GM19372 (cell line): ENCODE data around the gene GPAT3.
"Not testable (repeated sequence)": the region's sequence is repeated elsewhere in the genome, so short reads cannot be mapped to it uniquely, and the experiment has no call there.

Experiments
- ATAC-seq: cut with Tn5 transposase; IDR thresholded peaks from one replicate; pipeline ENCODE4 v1.9.1; 2021; ENCODE audit warnings: mild to moderate bottlenecking, low read depth, moderate library complexity; ENCODE audit not compliant: unreplicated experiment

The GPAT3 gene

DNA sequence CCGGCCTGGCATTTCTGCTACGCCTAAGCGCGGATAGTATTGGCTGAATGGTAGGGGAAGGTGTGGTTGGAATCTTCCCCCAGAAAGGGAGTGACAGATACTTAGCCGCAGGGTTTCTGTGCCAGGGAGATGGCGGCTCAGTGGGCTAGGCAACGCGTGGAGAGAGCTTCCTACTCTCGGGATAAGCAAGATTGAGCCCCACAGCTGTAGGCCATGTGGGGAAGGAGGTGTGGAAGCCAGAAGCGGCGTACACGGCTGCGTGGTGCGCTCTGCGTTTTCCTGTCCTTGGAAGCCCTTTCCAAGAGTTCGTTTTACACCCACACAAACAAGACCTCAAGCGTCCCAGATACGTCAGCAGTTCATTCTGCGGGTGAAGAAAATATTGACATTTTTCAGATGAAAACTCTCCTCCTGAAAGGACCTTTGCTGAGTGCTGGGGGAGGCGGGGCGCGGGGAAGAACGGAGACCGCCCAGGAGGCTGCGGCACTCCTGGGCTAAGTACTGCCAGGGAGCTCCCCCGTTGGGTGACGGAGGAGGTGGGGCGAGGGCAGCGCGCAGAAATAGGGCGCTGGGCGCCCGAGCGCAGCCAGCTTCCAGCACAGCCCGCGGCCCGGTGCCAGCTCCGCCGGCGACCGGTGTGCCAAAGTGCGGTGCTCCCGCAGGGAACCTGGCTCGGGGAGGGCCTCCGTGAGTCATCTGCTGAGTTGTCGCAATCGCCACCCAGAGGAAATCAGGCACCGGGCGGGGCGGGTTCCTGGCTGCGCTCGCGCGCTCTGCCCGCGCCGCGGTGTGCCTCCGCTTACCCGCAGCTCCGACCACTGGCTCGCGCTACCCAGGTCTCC is at the start of gene GPAT3:
TSS of gene GPAT3 (plus strand) at position 589 of the 842 bp plus-strand sequence. CDS start 515 bp downstream, outside the sequence.
- peak; percentile 60 for ATAC-seq

DNA sequence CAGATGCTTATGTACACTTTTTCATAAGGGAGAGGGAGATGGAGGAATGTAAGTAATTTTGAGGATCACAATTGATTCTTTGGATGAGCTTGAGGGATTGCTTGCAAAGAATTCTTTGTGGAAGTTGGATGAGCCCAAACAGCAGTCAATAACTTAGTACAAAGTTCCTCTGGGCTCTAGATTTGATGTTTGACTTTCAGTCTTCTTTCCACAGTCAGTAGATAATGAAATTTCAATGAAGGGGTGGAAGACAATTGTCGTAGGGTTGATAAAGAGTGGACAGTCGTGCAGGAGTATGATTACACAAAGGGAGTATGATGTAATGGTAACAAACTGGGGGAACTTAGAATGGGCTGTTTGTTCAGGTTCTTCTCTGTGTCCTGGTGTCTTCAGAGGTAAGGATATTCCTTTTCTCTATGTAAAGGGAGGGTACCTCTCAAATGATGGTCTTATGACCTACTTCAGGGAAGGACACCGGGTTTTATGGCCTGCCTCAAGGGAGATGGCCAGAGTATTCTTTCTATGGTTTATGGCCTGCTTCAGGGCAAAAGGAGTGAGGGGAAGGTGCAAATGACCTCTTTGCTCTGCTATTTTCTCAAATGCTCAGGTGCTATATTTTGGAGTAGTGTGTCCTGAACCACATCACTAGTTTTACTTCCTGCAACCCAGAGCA is 49.3 kb upstream of the GPAT3 start:
- ATAC-seq = no peak

DNA sequence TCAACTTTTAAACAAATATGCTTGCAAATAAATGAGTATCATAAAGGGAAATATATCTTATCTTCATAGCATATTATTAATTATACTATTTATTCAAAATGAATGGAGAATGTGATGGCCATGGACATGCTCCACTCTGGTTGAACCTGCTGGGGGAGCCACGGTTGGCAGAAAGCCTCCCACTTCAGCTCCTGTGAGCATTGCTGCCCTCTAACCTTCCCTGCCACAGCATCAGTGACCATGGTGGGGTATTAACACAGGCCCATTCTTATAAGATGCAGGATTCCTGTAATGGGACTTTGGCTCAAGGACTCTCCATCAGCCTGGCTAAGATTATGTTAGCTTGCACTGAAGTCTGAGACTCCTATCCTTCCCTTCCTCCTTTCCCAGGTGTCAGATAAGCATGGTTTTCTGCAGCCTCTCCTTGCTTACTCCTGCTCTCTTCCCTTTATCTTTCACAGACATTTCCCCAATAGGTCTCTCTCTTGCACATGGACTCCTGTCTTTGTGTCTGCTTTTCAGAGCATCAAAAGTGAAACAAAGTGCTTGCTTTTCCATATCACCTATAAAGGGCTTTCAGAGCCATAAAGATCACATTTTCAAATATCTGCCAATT is 46.1 kb upstream of the GPAT3 start:
- no peak for ATAC-seq

DNA sequence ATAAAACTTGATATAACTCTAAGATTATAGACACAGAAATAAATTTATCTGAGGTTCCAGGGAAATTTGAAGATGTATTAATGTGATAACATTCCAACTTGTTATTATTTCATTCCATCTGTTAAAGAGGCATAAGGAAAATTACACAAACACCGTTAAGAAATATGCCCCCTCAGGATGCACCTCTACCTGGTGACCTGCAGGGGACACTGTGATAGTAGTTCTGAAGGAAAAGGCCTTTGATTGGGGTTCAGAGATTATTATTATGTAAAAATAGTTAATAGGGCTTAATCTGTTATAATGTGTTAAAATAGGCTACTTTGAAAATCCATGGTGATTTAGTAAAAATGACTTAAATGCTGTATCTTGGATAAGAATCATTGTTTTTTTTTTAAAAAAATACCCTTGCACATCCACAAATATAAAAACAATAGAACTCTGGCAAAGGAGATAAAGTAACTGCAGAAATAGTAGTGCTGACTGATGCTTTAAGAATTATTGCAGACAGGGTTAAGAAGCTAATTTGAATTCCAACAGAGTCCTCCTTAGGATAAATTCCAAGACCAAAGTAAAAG is 44.9 kb upstream of the GPAT3 start:
- peak; percentile 70 for ATAC-seq

DNA sequence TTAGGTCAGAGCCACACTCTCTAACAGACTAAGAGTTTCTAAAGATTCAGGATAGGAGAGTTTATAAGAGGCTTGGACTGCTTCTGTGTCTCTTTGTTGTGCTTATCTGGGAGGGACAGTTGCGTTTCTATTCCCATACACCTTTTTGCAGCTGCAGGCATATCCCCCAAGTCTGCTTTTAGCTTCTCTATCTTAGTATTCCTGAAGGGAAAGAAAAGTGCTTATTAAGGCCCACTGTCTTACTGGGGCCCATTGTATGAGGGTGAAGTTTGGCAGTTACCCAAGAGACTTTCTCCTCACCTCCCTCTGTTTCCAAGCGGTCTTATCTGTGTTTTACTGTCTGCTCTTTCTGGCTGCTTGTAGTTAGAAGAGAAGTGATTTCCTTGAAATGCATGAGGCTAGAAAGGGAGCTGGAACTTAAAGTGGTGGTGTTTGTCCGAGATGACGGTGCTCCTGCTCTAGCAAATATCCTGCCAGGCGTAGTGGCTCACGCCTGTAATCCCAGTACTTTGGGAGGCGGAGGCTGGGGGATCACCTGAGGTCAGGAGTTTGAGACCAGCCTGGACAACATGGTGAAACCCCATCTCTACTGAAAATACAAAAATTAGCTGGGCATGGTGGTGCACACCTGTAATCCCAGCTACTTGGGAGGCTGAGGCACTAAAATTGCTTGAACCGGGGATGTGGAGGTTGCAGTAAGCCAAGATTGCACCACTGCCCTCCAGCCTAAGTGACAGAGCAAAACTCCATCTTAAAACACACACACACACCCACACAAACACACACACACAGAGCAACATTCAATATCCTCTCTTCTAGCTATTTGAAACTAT is 39.6 kb upstream of the GPAT3 start:
- ATAC-seq = not testable (repeated sequence)

DNA sequence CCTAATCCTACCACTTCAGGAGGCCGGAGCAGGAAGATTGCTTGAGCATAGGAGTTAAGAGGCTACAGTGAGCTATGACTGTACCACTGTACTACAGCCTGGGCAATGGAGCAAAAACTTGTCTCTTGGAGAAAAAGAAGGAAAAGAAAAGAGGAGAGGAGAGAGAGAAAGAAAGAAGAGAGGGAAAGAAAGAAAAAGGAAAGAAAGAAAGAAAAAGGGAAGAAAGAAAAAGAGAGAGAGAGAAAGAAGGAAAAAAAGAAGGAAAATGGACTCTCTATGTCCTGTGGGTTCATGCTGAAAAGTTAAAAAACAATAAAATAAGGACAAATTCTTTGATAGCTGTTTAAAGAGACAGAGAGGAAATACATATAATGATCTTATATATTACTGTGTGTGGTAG is 37.7 kb upstream of the GPAT3 start:
- no peak for ATAC-seq

DNA sequence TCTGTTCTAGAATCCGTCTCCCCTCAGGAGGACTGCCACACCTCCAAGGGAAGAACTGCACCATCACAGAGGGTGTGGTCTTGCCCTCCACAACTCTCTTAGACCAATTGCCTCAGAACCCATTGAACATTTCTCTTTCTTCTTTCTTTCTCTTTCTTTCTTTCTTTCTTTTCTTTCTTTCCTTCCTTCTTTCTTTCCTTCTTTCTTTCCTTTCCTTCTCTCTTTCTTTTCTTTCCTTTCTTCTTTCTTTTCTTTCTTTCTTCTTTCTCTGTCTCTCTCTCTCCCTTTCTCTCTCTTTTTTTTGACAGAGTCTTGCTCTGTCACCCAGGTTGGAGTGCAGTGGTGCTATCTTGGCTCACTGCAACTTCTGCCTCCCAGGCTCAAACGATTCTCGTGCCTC is 34.2 kb upstream of the GPAT3 start:
- ATAC-seq = not testable (repeated sequence)

DNA sequence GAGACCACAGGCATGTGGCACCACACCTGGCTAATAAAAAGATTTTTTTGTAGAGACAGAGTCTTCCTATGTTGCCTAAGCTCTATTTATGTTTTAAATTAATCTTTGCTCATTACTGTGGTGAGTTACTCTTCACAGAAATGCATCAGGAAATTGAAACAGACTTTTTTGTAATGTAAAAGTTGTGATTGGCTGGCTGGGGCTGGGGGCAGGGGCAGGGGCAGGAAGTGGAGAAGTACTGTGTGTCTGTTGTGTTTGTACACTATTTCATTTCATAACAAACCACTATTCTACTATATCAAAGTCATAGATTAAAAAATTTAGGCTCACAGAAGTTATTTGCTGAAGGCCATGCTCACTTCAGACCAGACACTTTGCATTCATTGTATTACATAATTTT is 31.9 kb upstream of the GPAT3 start:
- ATAC-seq = no peak

DNA sequence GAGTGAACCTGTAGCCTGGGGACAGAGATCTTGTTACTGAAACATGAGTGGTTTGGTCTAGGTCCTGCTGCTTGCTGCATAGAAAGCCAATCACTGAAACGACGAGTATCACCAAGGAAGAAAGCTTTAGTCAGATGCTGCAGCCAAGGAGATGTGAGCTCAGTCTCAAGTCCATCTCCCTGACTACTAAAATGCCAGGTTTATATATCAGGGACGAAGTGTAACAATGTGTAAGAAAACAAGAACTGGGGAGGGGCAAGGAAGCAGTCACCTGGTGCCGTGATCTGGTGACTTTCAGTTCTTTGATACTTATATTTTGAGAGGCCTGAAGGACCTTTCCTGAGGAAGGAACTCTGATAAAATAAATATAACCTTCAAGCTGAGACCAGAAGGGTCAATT is 31.4 kb upstream of the GPAT3 start:
- no peak for ATAC-seq

DNA sequence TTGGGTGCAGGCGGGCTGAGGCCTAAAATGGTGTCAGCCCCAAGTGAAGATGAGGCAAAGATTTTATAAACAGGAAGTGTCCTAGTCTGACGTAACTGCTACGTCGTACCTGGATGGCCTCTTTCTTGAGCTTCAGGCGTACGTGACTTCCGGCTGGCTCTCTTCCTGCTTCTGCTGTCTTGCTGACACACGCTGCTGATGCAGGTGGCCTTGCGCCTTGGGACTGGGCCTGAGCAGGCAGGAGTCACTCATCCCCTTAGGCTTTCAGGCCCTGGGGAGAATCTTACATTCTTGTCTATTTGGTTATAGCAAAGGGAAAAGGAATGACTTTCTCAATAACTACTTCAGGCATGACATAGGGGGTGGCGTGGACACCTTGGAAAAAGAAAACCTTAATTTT is 30.9 kb upstream of the GPAT3 start:
- no peak for ATAC-seq

DNA sequence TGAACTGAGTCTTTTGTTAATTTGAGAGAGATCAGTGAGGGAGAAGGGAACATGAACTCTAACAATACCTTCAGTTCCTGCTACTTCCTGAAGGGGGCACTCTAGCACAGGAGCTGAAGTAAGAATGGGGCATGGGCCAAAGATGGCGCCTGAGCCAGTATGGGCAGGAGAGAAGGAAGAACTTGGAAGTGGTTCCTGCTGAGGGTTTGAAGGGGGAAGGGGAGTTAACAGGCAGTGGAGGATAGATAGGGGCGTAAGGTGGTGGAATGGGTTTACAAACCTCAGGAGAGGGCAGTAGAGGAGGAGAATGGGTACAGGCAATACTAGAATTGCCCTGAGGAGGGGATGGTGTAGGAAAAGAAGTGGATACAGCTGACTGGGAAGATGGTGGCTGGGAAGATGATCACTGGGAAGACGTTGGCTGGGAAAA is 26.7 kb upstream of the GPAT3 start:
- not testable (repeated sequence) for ATAC-seq

DNA sequence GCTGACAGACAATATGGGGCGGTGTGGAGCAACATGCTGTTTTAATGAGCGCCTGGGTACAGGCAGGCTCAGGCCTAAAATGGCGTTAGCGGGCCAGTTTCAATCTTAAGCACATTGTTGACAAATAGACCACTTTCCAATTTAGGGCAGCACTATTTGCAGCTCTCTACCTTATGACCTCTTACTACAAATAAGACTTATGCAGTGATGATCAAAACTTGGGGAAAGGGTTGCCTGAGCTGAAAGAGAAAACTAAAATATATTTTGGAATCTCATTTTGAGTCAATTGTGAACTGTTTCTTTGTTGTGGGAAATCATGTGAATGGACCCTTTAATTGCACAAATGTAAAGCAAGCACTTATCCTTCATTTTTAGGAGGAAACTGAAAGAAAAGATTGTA is 25.5 kb upstream of the GPAT3 start:
- ATAC-seq = no peak

DNA sequence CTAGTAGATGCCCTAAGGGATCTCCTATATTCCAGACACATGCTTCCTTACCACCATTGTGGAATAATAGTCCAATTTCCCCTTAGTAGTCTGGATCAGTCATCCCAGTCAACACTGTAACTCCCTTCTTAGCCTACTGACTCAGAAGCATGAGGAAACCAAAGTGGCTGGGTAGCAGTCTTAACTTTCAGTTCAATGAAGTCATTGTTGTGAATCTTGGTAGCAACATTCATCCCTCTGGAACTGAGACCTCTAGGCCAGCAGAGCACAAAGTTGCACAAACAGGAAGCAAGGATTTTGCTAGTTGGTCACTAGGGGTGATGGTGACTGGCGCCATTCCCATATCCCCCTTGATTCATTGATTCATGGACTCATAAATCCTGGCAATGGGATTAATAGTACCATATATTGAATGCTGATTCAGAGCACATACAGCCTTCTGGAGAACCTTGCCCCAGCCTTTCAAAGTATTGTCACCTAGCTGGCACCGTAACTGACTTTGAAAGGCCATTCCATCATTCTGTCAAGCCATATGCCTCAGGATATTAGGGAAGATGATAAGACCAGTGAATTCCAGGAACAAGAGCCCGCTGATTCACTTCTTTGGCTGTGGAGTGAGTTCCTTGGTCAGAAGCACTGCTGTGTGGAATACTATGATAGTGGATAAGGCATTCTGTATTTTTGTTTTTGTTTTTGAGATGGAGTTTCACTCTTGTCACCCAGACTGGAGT is 19.7 kb upstream of the GPAT3 start:
- no peak for ATAC-seq

DNA sequence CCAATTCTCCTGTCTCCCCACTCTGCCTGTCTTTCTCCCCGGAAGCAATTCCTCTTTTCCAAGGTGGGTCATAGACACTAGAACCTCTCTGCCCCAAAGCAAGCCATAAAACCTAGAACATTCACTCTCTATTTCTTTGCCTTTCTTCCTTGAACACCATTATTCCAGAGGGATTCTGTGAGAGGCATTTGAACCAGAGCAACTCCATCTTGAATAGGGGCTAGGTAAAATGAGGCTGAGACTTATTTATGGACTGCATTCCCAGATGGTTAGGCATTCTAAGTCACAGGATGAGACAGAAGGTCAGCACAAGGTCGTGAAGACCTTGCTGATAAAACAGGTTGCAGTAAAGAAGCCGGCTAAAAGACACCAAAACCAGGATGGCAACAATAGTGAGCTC is 13.7 kb upstream of the GPAT3 start:
- no peak for ATAC-seq

DNA sequence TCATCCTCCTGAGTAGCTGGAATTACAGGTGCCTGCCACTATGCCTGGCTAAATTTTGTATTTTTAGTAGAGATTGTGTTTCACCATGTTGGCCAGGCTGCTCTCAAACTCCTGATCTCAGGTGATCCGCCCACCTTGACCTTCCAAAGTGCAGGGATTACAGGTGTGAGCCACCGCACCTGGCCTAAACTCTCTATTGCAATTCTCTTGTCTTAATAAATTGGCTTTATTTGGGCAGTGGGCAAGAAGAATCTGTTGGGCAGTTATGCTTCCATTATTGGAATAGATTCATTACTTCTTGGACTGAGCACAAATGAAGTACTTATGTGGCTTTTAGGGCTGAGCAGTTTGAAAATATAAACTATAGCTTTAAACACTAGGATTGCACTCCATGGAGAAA is 8.2 kb upstream of the GPAT3 start:
- ATAC-seq = no peak

DNA sequence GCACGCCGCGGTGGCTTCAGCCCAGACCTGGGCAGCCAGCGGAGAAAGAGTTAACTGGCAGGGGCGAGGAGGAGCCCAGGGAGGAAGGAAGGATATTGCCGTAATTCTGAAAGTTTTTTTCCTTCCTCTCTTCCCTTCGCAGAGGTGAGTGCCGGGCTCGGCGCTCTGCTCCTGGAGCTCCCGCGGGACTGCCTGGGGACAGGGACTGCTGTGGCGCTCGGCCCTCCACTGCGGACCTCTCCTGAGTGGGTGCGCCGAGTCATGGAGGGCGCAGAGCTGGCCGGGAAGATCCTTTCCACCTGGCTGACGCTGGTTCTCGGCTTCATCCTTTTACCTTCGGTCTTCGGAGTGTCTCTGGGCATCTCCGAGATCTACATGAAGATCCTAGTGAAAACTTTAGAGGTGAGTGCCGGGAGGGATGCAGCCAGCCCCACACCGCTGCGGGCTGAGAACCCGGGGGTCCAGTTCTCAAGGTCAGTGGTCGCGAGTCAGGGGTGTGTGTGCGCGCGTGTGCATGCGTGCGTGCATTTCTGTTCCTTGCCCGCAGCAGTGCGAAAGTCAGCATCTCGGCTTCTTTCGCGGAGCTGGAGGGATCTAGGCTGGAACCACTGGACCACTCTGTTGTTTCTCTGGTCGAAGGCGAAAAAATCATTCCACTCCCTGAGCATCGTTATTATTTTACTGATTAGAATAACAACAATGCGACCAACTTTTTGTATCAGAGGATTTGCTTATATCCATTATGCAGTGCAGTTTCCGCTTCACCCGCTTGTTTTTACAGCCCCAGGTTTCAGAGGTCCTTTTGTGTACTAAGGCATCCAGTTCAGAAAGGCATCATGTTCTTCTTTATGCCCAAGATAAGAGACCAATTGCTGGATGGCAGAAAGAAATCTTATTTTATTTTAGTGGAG is 709 bp downstream of the GPAT3 start:
- peak; percentile 9 for ATAC-seq

DNA sequence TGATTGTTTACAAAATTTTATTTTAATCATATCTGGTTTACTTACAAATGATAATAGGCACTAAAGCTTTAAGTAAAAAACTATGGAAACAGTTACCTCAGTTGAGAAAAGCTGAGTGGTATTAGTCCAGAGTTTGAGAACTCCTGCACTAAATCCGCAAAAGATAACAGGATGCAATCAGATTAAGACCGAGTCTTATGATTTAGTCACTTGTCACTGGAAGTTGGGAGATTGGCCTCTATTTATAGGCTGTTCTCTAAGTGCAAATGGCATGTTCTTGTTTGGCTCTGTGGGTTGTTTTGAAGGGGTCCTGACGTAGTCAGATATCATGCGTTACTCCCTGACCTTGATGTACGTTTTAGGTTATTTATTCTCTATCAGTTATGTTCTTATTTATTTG is 6.3 kb downstream of the GPAT3 start:
- no peak for ATAC-seq

DNA sequence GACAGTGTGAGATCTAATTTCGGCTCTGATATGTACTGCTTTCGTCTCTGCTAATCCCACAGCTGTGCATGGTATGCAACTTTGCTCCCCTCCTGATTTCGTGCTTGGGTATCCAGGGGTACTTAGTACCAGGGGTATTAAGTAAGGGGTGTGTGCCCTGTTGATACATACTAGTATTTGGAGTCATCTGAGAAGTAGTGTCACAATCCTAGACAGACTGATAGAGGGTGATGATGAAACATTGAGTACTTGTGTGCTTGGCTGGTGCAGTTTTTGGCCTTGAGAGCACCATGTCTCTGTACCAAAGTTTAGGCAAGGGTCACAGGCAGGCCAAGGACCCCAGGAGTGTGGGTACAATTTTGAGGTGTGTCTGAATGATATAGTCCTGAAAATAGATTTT is 10.9 kb downstream of the GPAT3 start:
- no peak for ATAC-seq
